Esophagus muscularis mucosa (tissue), 4 donors: ENCODE data around the gene HS6ST2. TPM values are rescaled to one million over a fixed set of nuclear protein-coding genes. Genes with fewer than 3 reads are reported as not detected.

ENCODE experiments used
- DNase-seq: peaks from one replicate; pipeline ENCODE4 v3.0.0-alpha.2; 2017; ENCODE audit errors: extremely low spot score
- H3K27ac ChIP-seq, 4 donors: fragments of 200-600 bp; sonication (generic); replicated peaks in 1 of 4; 1 replicate in 3 of 4; 2 replicates in 1 of 4; pipeline ENCODE4 v1.5.1; 2016 to 2019; ENCODE audit warnings: mild to moderate bottlenecking in 1 of 4
- H3K27me3 ChIP-seq, 4 donors: fragments of 200-600 bp; sonication (generic); one replicate each; pipeline versions ENCODE4 v1.5.1 to v1.6.0; 2016 to 2019
- H3K36me3 ChIP-seq, 4 donors: fragments of 200-600 bp; sonication (generic); one replicate each; pipeline ENCODE4 v1.5.1; 2016 to 2019
- H3K4me1 ChIP-seq, 4 donors: fragments of 200-600 bp; sonication (generic); one replicate each; pipeline ENCODE4 v1.5.1; 2016 to 2019
- H3K4me3 ChIP-seq, 4 donors: fragments of 200-600 bp; sonication (generic); 1 replicate in 2 of 4; 2 replicates in 2 of 4; pipeline ENCODE4 v1.5.1; 2016 to 2019; ENCODE audit warnings: mild to moderate bottlenecking in 4 of 4, moderate library complexity in 1 of 4
- H3K9me3 ChIP-seq, 4 donors: fragments of 200-600 bp; sonication (generic); 1 replicate in 3 of 4; 2 replicates in 1 of 4; pipeline ENCODE4 v1.5.1; 2016 to 2019
- CTCF ChIP-seq, 3 experiments: fragments of 200-600 bp in 2 of 3; fragments of 450-650 bp in 1 of 3; sonication (generic) in 2 of 3; IDR thresholded peaks; one replicate each; pipeline ENCODE4 v1.5.1; 2017 to 2019; ENCODE audit warnings: antibody characterized with exemption in 3 of 3, mild to moderate bottlenecking in 2 of 3, moderate library complexity in 1 of 3
- EP300 ChIP-seq: sonication (generic); formaldehyde crosslinking; IDR thresholded peaks from one replicate; pipeline ENCODE4 v1.6.1; 2017; ENCODE audit warnings: antibody characterized with exemption
- POLR2A ChIP-seq: fragments of 450-650 bp; IDR thresholded peaks from one replicate; pipeline ENCODE4 v1.6.1; 2017; ENCODE audit warnings: antibody characterized with exemption, moderate library complexity, mild to moderate bottlenecking, low read depth
- POLR2AphosphoS5 ChIP-seq, 2 donors: sonication (generic); formaldehyde crosslinking; IDR thresholded peaks; one replicate each; pipeline ENCODE4 v1.6.1; 2017; ENCODE audit warnings: antibody characterized with exemption in 2 of 2
- WGBS: methylation state at CpG from one replicate; pipeline ENCODE4 v1.1.5; 2018; 5-methylcytosine and 5-hydroxymethylcytosine counted together
- intact Hi-C: fragments of 100-400 bp; cut with DNase I; formaldehyde crosslinking; loops from one replicate; pipeline ENCODE4 v1.15.1; 2023
- total RNA-seq, 4 donors: library from RNA; depleted of rRNA; stranded (reverse); fragments of >200 nt; gene quantifications; one replicate each; pipeline versions ENCODE4 v1.1.0 to v1.2.1, GENCODE V29; 2016

Gene HS6ST2
- total RNA-seq, 4 donors from 2014 or later, result 0.29 to 0.99 TPM; not detected in 2

- WGBS, result 92% methylated on average over 2 of the region's 3 CpGs
- Histone ChIP-seq H3K27ac (no peak overlapping the region), H3K9me3 (no peaks in the 10 kb centered on the region), H3K4me3 (no peak overlapping the region), H3K4me1 (no peaks in the 10 kb centered on the region), H3K27me3 (no peaks in the 10 kb centered on the region), H3K36me3 (no peaks in the 10 kb centered on the region)
- DNase-seq, result no peak
- intact Hi-C loops, result loop anchor here (10.0 kb wide), 1 partner anchor 57 kb away; no protein-coding TSS in a partner anchor
- TF ChIP-seq POLR2A (no peak), EP300 (no peak), POLR2AphosphoS5 (IDR thresholded peaks at IDR 0.05) (no peak), CTCF (IDR thresholded peaks at IDR 0.05) (no peak)
Observed at GRCh38 chrX:132821974-132822633, 136.3 kb downstream of the HS6ST2 start.

GRCh38 chrX:132820675-132821074 is 137.8 kb downstream of the HS6ST2 start:
- Histone ChIP-seq H3K4me3 (no peak overlapping the region), H3K9me3 (no peaks in the 10 kb centered on the region), H3K4me1 (no peaks in the 10 kb centered on the region), H3K27me3 (no peaks in the 10 kb centered on the region), H3K36me3 (no peaks in the 10 kb centered on the region), H3K27ac (no peak overlapping the region)
- DNase-seq, result no peak
- 77% methylated on average over 5 of the region's 5 CpGs for WGBS
- intact Hi-C loops, result loop anchor here (10.0 kb wide), 1 partner anchor 56 kb away; no protein-coding TSS in a partner anchor
- TF ChIP-seq POLR2A (no peak), CTCF (IDR thresholded peaks at IDR 0.05) (no peak), POLR2AphosphoS5 (IDR thresholded peaks at IDR 0.05) (no peak), EP300 (no peak)

GRCh38 chrX:132819711-132820264 is 138.6 kb downstream of the HS6ST2 start:
- H3K4me3 ChIP-seq, result no peak overlapping the region
- no peaks in the 10 kb centered on the region for H3K27me3 ChIP-seq
- H3K9me3 ChIP-seq, result no peaks in the 10 kb centered on the region
- WGBS, result 73% methylated on average over 7 of the region's 7 CpGs
- no peak overlapping the region for H3K27ac ChIP-seq
- no peak for TF ChIP-seq EP300
- no peak for TF ChIP-seq POLR2A
- TF ChIP-seq POLR2AphosphoS5 (IDR thresholded peaks at IDR 0.05), result no peak
- no peak for TF ChIP-seq CTCF (IDR thresholded peaks at IDR 0.05)
- H3K36me3 ChIP-seq, result no peaks in the 10 kb centered on the region
- H3K4me1 ChIP-seq, result no peaks in the 10 kb centered on the region
- DNase-seq, result no peak
- intact Hi-C loops, result loop anchor here (10.0 kb wide), 1 partner anchor 55 kb away; no protein-coding TSS in a partner anchor

- DNase-seq, result no peak
- H3K4me3 ChIP-seq, result no peak overlapping the region
- no peaks in the 10 kb centered on the region for H3K9me3 ChIP-seq
- H3K36me3 ChIP-seq, result no peaks in the 10 kb centered on the region
- TF ChIP-seq POLR2AphosphoS5 (IDR thresholded peaks at IDR 0.05) (no peak), CTCF (IDR thresholded peaks at IDR 0.05) (no peak), POLR2A (no peak), EP300 (no peak)
- intact Hi-C loops, result no loop called here
- H3K27me3 ChIP-seq, result no peaks in the 10 kb centered on the region
- no peaks in the 10 kb centered on the region for H3K4me1 ChIP-seq
- no peak overlapping the region for H3K27ac ChIP-seq
Observed at GRCh38 chrX:132818638-132819037, 139.8 kb downstream of the HS6ST2 start.
